ENCODE data around the gene HSDL2. TPM values are rescaled to one million over a fixed set of nuclear protein-coding genes. Genes with fewer than 3 reads are reported as not detected.

The HSDL2 gene
- total and polyA plus RNA-seq, 10 of the 15 experiments (the other 5 are each of a cell fraction or from before 2014, with no cell fraction given): 20.9 to 46.1 (median 27.0) TPM

DNA sequence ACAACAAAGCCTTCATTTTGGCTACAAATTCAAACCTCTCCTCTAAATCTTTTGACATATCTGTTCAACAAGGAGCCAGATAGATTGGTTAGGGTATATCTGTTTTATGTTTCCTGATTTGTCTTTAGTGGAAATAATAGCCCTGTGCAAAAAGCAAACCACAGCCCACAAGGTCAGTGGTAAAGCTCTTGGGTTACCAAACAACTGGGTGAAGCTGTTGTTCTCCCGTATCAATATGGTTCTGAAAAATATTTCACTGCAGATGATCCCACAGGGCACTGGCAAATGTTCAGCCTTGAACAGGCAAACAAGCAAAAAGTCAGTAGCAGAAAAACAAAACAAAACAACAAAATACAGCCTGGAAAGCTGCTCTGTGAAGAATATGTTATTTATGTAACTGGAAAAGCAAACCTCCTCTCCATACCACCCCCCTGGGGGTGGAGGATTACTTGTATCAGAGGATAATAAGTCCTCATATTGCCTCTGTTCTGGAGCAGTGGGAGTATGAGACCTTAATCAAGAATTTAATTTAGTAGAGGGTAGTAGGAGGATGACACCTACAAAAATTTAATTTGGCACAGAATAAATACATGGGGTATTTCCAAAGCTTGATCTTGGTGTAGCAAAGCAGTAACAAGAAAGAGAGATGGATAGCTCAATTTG is 25.7 kb upstream of the HSDL2 start:
- SMC1A ChIA-PET (ENCODE audit: uncharacterized antibody, unreplicated experiment): interaction anchor here (1.0 to 1.5 kb wide), 4 partner anchors 8 to 257 kb away, joined by 3 to 6 read pairs (median 4); no protein-coding TSS in a partner anchor
- H3K27ac ChIP-seq (ENCODE audit: control insufficient read depth, insufficient read depth): no peak overlapping the region
- no peak overlapping the region for H3K4me2 ChIP-seq (ENCODE audit: control insufficient read depth, insufficient read depth)
- H3K36me3 ChIP-seq (ENCODE audit: control insufficient read depth in 2 of 2, insufficient read depth in 2 of 2, low read length in 1 of 2): no peaks in the 10 kb centered on the region
- TF ChIP-seq, protein P1, sequence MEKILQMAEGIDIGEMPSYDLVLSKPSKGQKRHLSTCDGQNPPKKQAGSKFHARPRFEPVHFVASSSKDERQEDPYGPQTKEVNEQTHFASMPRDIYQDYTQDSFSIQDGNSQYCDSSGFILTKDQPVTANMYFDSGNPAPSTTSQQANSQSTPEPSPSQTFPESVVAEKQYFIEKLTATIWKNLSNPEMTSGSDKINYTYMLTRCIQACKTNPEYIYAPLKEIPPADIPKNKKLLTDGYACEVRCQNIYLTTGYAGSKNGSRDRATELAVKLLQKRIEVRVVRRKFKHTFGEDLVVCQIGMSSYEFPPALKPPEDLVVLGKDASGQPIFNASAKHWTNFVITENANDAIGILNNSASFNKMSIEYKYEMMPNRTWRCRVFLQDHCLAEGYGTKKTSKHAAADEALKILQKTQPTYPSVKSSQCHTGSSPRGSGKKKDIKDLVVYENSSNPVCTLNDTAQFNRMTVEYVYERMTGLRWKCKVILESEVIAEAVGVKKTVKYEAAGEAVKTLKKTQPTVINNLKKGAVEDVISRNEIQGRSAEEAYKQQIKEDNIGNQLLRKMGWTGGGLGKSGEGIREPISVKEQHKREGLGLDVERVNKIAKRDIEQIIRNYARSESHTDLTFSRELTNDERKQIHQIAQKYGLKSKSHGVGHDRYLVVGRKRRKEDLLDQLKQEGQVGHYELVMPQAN (conservative IDR thresholded peaks at IDR 0.05): no peak
- TF ChIP-seq SUPT20H (IDR thresholded peaks at IDR 0.05; ENCODE audit: borderline replicate concordance, control insufficient read depth, low read depth, low read length) (no peak), JUND (IDR thresholded peaks at IDR 0.05; ENCODE audit: low read depth, low read length) (no peak), MEF2B (IDR thresholded peaks at IDR 0.05; ENCODE audit: partially characterized antibody, poor library complexity, severe bottlenecking) (no peak), ZZZ3 (IDR thresholded peaks at IDR 0.05; ENCODE audit: control insufficient read depth, insufficient read length, low read depth) (no peak), MYB (IDR thresholded peaks at IDR 0.05; ENCODE audit: borderline replicate concordance, low read depth, low read length) (no peak), CHD2 (IDR thresholded peaks at IDR 0.05; ENCODE audit: borderline replicate concordance, low read depth, low read length) (no peak), BHLHE40 (IDR thresholded peaks at IDR 0.05; ENCODE audit: borderline replicate concordance in 1 of 2, low read depth in 2 of 2, low read length in 1 of 2) (no peak), LARP7 (IDR thresholded peaks at IDR 0.05) (no peak), NFIC (IDR thresholded peaks at IDR 0.05; ENCODE audit: low read depth, low read length) (no peak), ZNF384 (IDR thresholded peaks at IDR 0.05; ENCODE audit: borderline replicate concordance, low read depth, low read length) (no peak), POLR2AphosphoS2 (IDR thresholded peaks at IDR 0.05; ENCODE audit: low read depth, low read length) (no peak), PAX8 (IDR thresholded peaks at IDR 0.05) (no peak)
- TF ChIP-seq, protein P2, sequence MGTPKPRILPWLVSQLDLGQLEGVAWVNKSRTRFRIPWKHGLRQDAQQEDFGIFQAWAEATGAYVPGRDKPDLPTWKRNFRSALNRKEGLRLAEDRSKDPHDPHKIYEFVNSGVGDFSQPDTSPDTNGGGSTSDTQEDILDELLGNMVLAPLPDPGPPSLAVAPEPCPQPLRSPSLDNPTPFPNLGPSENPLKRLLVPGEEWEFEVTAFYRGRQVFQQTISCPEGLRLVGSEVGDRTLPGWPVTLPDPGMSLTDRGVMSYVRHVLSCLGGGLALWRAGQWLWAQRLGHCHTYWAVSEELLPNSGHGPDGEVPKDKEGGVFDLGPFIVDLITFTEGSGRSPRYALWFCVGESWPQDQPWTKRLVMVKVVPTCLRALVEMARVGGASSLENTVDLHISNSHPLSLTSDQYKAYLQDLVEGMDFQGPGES (IDR thresholded peaks at IDR 0.05): no peak
- POLR2A ChIA-PET: no interaction called here
- CTCF ChIA-PET: interaction anchor here (0.7 to 1.7 kb wide), 3 partner anchors 241 to 380 kb away, joined by 3 to 4 read pairs (median 3); no protein-coding TSS in a partner anchor
- DNase-seq (ENCODE audit: low read depth, low spot score) (no peak), FAIRE-seq (no peak), ATAC-seq (no peak)
- intact Hi-C loops (cut with micrococcal nuclease; ENCODE audit: unreplicated experiment): no loop called here
- no peaks in the 10 kb centered on the region for H3K79me2 ChIP-seq (ENCODE audit: control insufficient read depth, insufficient read depth, low read length)
- no peaks in the 10 kb centered on the region for H3K4me1 ChIP-seq (ENCODE audit: control insufficient read depth, insufficient read depth, low read length)
- 36% methylated on average over 1 of the region's 1 CpG for WGBS (ENCODE audit: insufficient coverage, insufficient replicate concordance, low lambda C conversion rate, missing lambda C conversion rate)
- RAD21 ChIA-PET (ENCODE audit: unreplicated experiment): interaction anchor here (1.2 to 1.4 kb wide), 2 partner anchors 23 to 241 kb away, joined by 3 read pairs; no protein-coding TSS in a partner anchor
- no peaks in the 10 kb centered on the region for H4K20me1 ChIP-seq (ENCODE audit: control insufficient read depth, insufficient read depth)
- no peaks in the 10 kb centered on the region for H3K9me3 ChIP-seq (replicated peaks; ENCODE audit: control insufficient read depth, insufficient read depth, low read length)
- no peak overlapping the region for H3K9ac ChIP-seq (ENCODE audit: control insufficient read depth, insufficient read depth, low read length)
- H2AFZ ChIP-seq (ENCODE audit: control insufficient read depth, low read depth, low read length): no peak overlapping the region
- H3K27me3 ChIP-seq (replicated peaks in 1 of 2; ENCODE audit: control insufficient read depth in 2 of 2, insufficient read depth in 2 of 2, low read length in 1 of 2): no peaks in the 10 kb centered on the region
- no peak overlapping the region for H3K4me3 ChIP-seq
- in situ Hi-C loops (cut with MboI): no loop called here
- no TSS peak for BruUV-seq (replicated peaks)
